NCI-H1930 (cell line): ENCODE data around the gene LTBP1.
"Not testable (repeated sequence)": the region's sequence is repeated elsewhere in the genome, so short reads cannot be mapped to it uniquely, and the experiment has no call there.

Experiments
- DNase-seq, 2 experiments: peaks; one replicate each; lab custom pipeline; 2025; lab: John Stamatoyannopoulos, UW

Gene LTBP1

GRCh38 chr2:33222309-33222708 lies 275.6 kb downstream of the LTBP1 start:
- DNase-seq = no peak

DNA sequence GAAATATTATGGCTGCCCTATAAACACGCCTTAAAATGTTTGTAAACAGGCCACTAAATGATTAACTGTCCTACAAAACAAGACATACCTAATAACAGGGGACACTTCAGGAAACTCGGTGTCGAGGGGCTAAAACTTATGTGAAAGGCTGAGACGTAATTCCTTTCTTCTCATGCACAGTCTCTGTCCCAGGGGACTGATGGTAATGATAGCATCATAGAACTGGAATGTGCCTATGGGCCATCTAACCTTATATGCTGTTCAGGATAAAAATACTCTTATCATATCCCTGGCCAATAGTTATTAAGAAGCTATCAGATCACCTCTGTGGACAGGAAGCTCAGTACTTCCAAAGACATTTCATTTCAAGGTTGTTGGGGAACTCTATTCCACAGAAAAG lies 277.1 kb downstream of the LTBP1 start:
- no peak for DNase-seq

- no peak for DNase-seq
Measured at GRCh38 chr2:33225350-33225749, 278.6 kb downstream of the LTBP1 start.

DNA sequence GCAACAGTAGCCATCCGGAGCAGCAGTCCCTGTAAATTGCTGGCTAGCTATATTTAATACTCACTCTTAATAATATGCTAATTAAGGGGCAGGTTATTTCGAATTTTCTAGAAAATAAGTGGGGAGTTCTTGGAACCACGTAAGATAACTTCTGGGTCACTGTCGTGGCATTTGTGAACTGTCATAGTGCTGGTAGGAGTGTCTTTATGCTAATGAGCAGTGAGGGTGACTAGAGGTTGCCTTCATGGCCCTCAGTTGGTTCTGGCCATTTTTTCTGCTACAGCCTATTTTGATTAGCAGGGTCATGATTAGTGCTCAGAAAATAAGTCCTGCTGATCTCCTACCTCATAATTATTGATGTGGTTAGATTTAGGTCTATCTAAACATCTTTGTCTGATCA lies 279.8 kb downstream of the LTBP1 start:
- no peak for DNase-seq

- peak in 1 of 2 experiments; percentile 53 for DNase-seq
Measured at GRCh38 chr2:33229646-33230045, 282.9 kb downstream of the LTBP1 start.

GRCh38 chr2:33230195-33230594 lies 283.4 kb downstream of the LTBP1 start:
- peak; percentile 90 to 91 for DNase-seq

DNA sequence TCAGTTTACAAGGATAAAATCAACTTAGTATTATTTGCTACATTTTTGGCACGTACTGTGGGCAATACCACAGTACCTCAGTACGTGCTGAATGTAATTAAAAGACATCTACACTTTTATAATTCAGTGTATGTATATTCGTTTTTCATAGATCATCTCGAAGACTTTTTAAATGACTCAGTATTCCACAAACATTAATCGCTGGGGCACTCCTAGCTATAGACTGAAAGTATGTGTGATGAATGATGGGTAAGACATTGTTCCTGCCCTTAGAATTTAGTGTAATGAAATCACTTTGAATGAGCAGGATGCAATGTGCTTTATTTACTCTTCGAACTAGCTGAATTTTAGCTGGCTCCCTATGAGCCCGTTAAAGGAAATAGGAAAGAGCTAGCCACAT lies 284.1 kb downstream of the LTBP1 start:
- DNase-seq = no peak

GRCh38 chr2:33235559-33235958 lies 288.8 kb downstream of the LTBP1 start:
- not testable (repeated sequence) for DNase-seq

DNA sequence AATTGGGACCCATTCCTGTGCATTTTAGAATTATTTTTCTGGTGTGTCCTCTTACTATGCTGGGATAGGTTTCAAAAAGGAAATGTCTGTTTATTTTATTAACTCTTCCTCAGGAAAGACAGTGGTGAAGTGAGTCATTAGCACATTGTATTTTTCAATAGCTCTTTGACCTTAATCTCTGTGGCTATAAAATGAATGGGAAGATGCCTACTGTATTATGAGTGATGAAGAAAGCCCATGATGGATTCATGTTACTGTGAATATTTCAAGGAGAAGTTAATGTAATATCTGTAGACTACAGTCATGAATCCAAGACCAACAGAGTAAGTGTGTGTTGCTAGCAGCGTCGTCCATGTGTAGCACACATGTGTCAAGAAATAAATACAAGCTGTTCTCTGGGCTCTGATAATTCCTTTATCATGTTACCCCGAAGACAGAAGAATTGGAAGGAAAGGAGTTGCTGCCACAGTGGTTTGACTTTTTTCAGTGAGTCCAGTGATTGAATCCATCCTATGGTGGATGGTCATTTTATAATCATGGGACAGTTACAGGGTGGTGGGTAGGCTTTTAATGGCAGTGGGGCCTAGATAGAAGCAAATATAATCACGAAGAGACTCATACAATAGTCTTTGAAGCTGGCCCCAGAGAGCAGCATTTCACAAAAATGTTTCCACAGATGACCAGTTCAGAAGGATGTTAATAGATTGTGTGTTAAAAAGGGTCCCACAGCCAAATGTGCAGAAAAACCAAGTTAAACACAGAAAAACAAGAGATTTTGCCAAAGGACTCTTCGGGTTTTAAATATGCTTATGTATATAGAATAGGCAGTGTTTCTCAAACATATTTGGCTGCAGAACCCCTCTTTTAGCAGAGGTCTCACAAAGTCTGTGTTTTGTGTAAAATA lies 290.0 kb downstream of the LTBP1 start:
- DNase-seq = no peak

GRCh38 chr2:33238111-33238510 lies 291.4 kb downstream of the LTBP1 start:
- DNase-seq = no peak

GRCh38 chr2:33240178-33240577 lies 293.4 kb downstream of the LTBP1 start:
- DNase-seq = no peak

DNA sequence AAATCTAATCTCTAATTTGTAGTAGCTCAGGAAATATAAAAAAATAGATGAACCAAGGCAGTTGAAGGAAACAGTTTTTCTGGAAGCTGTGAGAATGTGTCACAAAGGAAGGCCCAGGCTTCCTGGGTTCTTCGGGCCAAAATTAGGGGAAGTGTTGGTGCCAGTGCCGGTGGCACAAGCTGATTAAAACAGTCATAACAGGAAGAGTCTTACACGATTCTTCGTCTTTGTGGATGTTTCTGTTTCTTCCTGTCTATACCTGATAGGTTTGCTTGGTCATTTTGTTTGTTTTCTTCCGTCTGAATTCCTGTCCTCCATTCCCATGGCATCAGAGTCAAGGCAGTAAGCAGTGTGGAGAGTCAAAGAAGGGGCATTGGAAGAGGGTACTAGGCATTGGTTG lies 294.3 kb downstream of the LTBP1 start:
- DNase-seq = no peak

- DNase-seq = no peak
Measured at GRCh38 chr2:33241581-33241980, 294.8 kb downstream of the LTBP1 start.

DNA sequence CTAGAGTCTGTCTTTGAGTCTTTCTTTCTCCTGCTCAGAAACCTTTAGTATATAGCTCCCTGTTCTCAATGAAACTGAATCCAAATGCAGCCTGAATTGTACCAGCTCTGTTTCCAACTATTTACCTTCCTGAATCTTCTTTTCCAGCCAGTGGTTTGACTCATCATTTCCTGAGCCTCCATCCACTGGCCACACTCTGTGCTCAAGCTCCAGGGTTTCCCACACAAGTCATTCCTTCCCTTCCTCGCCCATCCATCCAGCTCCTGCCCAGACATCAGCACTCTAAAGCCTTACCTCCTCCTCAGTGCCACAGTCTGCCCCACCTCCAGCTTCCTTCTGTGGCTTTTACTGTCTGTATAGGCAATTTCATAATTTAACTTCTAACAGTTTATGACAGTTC lies 296.1 kb downstream of the LTBP1 start:
- no peak for DNase-seq

DNA sequence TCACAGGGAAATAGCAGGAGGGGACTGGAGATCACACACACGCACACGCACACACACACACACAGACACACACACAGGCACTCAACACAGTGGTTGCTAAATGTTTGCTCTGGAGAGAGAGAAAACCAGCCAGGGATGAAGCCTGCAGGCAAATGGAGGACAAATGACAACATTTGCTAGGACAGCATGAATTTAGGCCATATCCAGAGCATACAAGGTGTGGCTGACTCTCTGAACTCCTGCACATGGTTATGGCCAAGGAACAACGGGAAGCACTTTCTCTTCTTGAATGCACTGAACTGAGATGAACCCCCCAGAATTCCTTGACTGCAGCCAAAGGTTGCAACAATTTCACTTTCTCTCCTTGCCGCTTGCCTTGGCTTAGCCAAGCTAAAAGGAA lies 299.7 kb downstream of the LTBP1 start:
- no peak for DNase-seq

GRCh38 chr2:33247365-33247764 lies 300.6 kb downstream of the LTBP1 start:
- DNase-seq = no peak

GRCh38 chr2:33250417-33251029 lies 303.8 kb downstream of the LTBP1 start:
- DNase-seq = no peak

GRCh38 chr2:33256162-33256755 lies 309.5 kb downstream of the LTBP1 start:
- no peak for DNase-seq

GRCh38 chr2:33258387-33258786 lies 311.6 kb downstream of the LTBP1 start:
- DNase-seq = no peak

DNA sequence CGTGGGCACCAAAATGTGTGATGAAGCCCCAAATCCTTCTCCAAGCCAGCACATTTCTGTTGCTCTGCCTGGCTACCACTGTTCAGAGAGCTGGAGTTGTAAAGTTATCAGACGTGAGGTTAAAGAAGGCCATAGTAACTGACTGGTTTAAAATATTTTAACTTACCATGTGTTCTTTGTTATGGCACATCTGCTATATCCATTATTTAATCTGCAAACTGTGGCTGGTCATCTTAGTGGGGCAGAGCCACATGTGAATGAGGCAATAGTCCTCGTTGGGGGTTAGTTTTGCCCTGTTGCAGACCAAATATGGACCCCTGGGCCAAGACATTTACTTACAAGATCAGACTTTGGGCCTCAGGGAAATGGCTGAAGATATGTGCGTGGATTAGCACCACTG lies 315.3 kb downstream of the LTBP1 start:
- DNase-seq = no peak

GRCh38 chr2:33264766-33265165 lies 318.0 kb downstream of the LTBP1 start:
- no peak for DNase-seq

DNA sequence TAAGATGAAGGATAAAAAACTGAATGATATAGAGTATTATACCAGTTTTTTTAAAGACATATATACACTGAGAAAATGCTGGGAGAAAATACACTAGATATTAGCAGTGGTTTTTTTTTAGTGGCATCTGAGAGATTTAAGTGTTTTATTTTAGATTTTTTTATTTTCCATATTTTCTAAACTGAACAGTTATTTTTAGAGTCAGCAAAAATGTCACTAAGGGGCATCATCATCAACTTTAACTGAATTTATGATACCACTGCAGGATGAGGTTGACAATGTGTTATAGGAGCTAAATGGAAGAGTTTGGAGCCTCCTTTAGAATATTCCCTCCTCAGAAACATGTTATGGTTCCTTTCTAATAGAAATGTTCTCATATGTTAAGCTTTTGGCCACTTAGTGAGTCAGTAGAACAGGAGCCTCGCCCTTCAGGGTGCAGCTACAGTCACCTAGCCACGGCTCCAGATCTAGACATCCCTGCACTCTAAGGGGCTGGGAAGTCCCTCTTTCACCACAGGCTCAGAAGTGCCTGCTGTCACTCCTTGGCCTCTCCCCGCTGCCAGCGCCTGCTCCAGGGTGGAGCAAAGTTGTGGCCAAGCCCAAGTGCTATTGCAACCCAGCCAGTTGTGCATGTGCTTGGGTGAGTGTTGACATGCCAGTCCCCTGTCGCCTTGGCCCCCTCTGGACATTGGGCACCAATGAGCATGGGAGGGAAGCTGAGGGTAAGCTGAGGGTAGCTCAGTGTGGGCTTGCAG lies 319.0 kb downstream of the LTBP1 start:
- no peak for DNase-seq
